GM12865 (cell line): ENCODE measurements around the gene ARL5C.

Experiments
- DNase-seq: peaks from one replicate; pipeline ENCODE4 v3.0.0; 2010; ENCODE audit warnings: low read depth
- H3K4me3 ChIP-seq: 2 replicates; pipeline ENCODE4 v1.5.1; 2011; ENCODE audit warnings: mild to moderate bottlenecking, low read depth, low read length, control low read depth
- TF ChIP-seq, protein P1 (sequence below): IDR thresholded peaks from 2 replicates; pipeline ENCODE4 v1.5.1; 2011; ENCODE audit warnings: low read length, control low read depth, low read depth, inconsistent platforms; ENCODE audit not compliant: insufficient read depth; ENCODE audit errors: missing control alignments

Gene ARL5C

DNA sequence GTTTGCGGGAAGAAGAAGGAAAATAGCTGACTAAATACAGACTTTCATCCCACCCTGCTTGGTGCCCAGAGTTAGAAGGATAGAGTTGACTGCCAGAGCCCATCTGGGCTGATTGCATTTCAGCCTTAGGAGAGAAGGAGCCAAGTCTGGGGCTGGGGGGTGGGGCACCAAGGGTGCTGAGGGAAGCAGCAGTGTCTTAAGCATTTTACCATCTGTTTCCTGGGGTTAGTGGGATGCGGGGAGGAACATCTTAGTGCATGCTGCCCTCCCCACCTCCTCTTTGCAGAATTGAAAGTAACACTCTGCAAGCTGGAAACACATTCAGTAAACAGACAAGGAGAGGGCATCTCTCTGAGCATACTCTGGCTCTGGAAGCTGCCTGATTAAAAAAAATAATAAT is 1.5 kb upstream of the ARL5C start:
- peak; percentile 22 for DNase-seq
- TF ChIP-seq, protein P1, sequence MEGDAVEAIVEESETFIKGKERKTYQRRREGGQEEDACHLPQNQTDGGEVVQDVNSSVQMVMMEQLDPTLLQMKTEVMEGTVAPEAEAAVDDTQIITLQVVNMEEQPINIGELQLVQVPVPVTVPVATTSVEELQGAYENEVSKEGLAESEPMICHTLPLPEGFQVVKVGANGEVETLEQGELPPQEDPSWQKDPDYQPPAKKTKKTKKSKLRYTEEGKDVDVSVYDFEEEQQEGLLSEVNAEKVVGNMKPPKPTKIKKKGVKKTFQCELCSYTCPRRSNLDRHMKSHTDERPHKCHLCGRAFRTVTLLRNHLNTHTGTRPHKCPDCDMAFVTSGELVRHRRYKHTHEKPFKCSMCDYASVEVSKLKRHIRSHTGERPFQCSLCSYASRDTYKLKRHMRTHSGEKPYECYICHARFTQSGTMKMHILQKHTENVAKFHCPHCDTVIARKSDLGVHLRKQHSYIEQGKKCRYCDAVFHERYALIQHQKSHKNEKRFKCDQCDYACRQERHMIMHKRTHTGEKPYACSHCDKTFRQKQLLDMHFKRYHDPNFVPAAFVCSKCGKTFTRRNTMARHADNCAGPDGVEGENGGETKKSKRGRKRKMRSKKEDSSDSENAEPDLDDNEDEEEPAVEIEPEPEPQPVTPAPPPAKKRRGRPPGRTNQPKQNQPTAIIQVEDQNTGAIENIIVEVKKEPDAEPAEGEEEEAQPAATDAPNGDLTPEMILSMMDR = no peak
- no peak overlapping the region for H3K4me3 ChIP-seq

DNA sequence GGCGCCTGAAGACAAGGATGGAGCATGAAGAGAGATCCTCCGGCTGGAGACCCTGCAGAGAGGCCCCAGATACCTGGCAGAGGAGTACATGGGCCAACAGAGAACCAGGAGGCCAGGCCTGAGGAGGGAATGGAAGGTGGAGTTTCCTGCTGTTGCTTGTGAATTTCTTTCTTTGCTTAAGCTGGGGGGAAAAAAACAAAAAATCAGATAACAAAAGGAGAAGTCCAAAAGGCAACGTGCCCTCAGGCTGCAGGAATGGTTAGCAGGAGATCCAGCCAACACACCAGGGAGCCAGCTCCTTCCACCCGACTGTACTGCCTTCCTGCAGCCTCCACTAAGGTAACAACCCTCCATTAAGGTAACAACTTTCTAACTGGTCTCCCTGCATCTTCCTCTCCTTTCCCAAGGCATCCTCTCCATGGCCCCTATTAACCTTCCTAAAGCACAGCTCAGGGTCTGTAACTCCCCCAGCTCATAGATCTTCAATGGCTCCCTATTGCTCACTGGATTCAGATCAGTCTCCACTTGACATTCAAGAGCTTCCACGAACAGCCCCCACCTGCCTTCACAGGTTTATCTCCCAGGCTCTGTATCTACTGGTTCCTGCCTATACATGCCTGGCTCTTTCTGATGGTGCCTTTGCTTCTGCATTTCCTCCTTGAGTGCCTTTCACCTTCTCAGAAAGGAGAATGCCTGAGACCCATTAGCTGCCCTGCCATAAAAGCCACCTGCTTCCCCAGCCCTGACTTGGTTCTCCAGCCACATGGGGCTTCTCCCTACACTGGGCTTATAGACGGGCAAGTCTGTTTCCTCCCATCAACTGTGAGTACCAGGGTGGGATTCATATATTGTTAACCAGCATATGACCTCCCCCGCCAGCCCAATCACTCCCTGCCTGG is 725 bp upstream of the ARL5C start:
- TF ChIP-seq, protein P1 = no peak
- H3K4me3 ChIP-seq = no peak overlapping the region
- no peak for DNase-seq

DNA sequence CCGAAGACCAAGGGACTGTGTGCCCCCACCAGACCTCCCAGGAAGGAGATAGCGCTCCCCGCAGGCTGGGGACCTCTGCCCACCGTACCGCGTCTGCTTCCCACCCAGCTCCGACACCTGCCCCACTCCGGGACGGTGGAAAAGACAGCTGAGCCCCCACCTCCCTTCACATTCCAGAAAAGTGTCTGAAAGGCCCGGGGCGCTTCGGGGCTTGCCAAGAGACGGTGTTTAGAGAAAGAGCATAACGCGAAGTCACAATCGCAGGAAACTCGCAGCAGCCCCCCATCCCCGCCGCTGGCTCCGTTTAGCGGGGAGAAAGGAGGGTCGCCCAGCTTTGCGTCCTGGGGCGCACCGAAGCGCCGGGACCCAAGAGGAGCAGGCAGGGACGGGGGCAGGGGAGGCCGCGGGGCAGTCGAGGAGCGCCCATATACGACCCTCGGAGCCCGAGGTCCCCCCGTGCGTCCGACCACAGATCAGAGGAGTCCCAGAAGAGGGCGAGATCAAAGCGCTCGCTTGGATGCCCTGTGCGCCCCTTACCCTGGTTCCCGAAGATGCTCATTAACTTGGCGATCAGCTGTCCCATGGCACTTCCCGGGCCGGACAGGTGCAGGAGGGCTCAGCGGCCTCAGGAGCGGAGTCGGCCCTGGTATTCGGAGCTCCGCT is 652 bp downstream of the ARL5C start:
- peak overlapping the region; percentile 56 for H3K4me3 ChIP-seq
- DNase-seq = no peak

DNA sequence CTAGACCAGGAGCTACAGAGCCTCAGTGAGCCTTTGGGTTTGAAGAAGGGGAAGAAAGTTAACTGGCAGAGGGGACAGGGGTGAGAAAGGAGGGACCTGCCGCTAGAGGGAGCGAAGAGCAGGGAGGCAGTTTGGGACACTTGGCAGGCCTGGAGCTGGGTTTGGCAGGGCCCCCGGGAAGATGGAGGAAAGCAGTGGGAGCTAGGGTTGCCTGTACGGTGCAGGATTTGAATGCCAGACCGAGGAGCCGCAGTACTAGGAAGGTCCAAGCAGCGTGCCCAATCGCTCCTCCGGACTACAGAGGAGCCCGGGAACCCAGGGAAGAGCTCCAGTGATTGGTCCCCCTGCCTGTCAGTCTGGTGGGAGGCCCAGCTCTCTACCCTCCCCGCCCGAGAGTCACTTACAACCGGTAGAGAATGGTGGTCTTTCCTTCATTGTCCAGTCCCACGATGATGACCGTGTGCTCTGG is 1.3 kb downstream of the ARL5C start:
- H3K4me3 ChIP-seq = peak overlapping the region; percentile 56
- TF ChIP-seq, protein P1 = peak; percentile 92
- DNase-seq = peak; percentile 95

More for the DNA sequence above, 652 bp downstream of the ARL5C start:
- TF ChIP-seq, protein P1 = no peak

DNA sequence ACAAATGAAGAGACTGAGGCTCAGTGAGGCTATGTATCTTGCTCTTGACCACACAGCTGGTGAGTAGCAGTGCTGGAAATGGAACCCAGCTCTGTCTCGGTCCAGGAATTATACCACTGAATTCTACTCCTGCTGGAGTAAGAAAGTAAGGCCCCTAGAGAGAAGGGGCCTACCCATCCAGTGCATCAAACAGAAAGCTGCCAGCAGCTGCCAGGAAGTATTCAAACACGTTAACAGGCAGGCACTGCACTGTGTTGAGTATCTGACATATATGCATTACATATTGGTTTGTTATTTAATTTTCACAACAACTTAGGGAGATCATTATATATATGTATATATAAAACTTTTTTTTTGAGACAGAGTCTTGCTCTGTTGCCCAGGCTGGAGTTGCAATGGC is 4.0 kb downstream of the ARL5C start:
- TF ChIP-seq, protein P1 = no peak
- no peak overlapping the region for H3K4me3 ChIP-seq
- no peak for DNase-seq

DNA sequence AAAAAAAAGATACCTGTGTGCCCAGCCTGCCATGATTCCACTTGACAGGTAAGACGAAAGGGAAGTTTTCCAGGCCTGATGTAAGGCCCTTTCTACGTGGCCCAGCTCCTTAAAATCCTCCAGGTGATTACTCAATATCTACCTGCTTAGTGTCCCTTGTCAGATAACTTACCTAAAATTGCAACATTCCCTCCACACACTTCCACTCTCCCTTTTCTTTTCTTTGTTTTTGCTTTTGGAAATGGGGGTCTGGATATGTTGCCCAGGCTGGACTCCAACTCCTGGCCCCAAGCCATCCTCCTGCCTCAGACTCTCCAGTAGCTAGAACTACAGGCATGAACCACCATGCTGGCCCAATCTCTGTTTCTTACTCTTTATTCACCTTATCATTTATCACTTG is 7.3 kb downstream of the ARL5C start:
- DNase-seq = no peak
- H3K4me3 ChIP-seq = no peak overlapping the region
- TF ChIP-seq, protein P1 = no peak

DNA sequence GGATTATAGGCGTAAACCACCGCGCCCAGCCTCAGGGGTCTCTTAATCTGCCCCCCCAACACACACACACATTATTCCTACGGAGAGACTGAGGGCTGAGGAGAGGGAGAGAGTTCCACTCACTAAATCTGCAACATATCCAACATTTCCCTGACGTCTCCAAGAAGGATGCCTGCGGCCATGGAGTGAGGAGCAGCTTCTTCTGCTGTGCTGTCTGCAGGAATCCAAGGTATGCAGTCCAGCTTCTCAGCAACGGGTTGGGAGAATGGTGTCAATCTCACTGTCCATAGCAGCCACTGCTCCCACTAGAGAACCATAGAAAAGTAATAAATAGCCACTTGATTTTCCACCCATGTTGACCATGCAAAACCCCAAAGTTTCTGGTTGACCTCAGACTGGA is 9.5 kb downstream of the ARL5C start:
- TF ChIP-seq, protein P1 = no peak
- no peak overlapping the region for H3K4me3 ChIP-seq
- DNase-seq = no peak
